ENCODE data around the gene SKIC8.
A peak's percentile ranks its signal among the peaks of the same experiment; 100 is the strongest.
"Not testable (repeated sequence)": the region's sequence is repeated elsewhere in the genome, so short reads cannot be mapped to it uniquely, and the experiment has no call there.

The SKIC8 gene

GRCh38 chr15:78247911-78248310, 51.5 kb downstream of the SKIC8 start:
- DNase-seq, result no peak

- not testable (repeated sequence) for DNase-seq
Measured at GRCh38 chr15:78245976-78246620, 53.3 kb downstream of the SKIC8 start.

- DNase-seq, result not testable (repeated sequence)
Measured at GRCh38 chr15:78245392-78245791, 54.0 kb downstream of the SKIC8 start.

- DNase-seq, result no peak
Measured at GRCh38 chr15:78244893-78245292, 54.5 kb downstream of the SKIC8 start.

GRCh38 chr15:78244101-78244500, 55.3 kb downstream of the SKIC8 start:
- DNase-seq, result no peak

- no peak for DNase-seq
Measured at GRCh38 chr15:78243491-78243941, 55.9 kb downstream of the SKIC8 start.

GRCh38 chr15:78243058-78243457, 56.4 kb downstream of the SKIC8 start:
- DNase-seq, result no peak

- DNase-seq, result no peak
Measured at GRCh38 chr15:78242128-78242527, 57.3 kb downstream of the SKIC8 start.

GRCh38 chr15:78241017-78241416, 58.4 kb downstream of the SKIC8 start:
- DNase-seq, result peak; percentile 94

- no peak for DNase-seq
Measured at GRCh38 chr15:78239811-78240210, 59.6 kb downstream of the SKIC8 start.

- no peak for DNase-seq
Measured at GRCh38 chr15:78237146-78237545, 62.3 kb downstream of the SKIC8 start.

GRCh38 chr15:78236491-78236890, 62.9 kb downstream of the SKIC8 start:
- DNase-seq, result no peak

- no peak for DNase-seq
Measured at GRCh38 chr15:78234515-78235040, 64.8 kb downstream of the SKIC8 start, which contains the start of gene ACSBG1. Gene ACSBG1 (minus strand): TSS chr15:78234565. CDS start chr15:78234501, 64 bp downstream.

GRCh38 chr15:78233496-78233895, 65.9 kb downstream of the SKIC8 start:
- DNase-seq, result no peak

Measured in activated CD8-positive, alpha-beta memory T cell treated with anti-CD3 and anti-CD28 coated beads, Interleukin-2, amount 50 U/mL, for 48 hours (primary cell).